NCI-H82 (cell line): Measurements from ENCODE around the gene NUP214.
A peak's percentile ranks its signal among the peaks of the same experiment; 100 is the strongest.
"Not testable (repeated sequence)": the region's sequence is repeated elsewhere in the genome, so short reads cannot be mapped to it uniquely, and the experiment has no call there.

ENCODE experiments used
- DNase-seq: peaks from one replicate; lab custom pipeline; 2025; lab: John Stamatoyannopoulos, UW

Gene NUP214

GRCh38 chr9:131161585-131161984, 36.2 kb downstream of the NUP214 start:
- DNase-seq, result no peak

- no peak for DNase-seq
Measured at GRCh38 chr9:131162886-131163285, 37.5 kb downstream of the NUP214 start.

GRCh38 chr9:131165523-131165922, 40.1 kb downstream of the NUP214 start:
- DNase-seq, result no peak

- DNase-seq, result no peak
Measured at GRCh38 chr9:131167146-131167692, 41.8 kb downstream of the NUP214 start.

- DNase-seq, result no peak
Measured at GRCh38 chr9:131167936-131168335, 42.5 kb downstream of the NUP214 start.

GRCh38 chr9:131169563-131170240, 44.3 kb downstream of the NUP214 start:
- no peak for DNase-seq

- no peak for DNase-seq
Measured at GRCh38 chr9:131173995-131174394, 48.6 kb downstream of the NUP214 start.

- DNase-seq, result no peak
Measured at GRCh38 chr9:131174681-131175239, 49.4 kb downstream of the NUP214 start.

- peak; percentile 24 for DNase-seq
Measured at GRCh38 chr9:131177898-131178297, 52.5 kb downstream of the NUP214 start.

GRCh38 chr9:131178382-131178781, 53.0 kb downstream of the NUP214 start:
- peak; percentile 84 for DNase-seq

GRCh38 chr9:131178926-131179325, 53.5 kb downstream of the NUP214 start:
- no peak for DNase-seq

- DNase-seq, result no peak
Measured at GRCh38 chr9:131179561-131180219, 54.3 kb downstream of the NUP214 start.

GRCh38 chr9:131180454-131180853, 55.1 kb downstream of the NUP214 start:
- no peak for DNase-seq

GRCh38 chr9:131181091-131181681, 55.8 kb downstream of the NUP214 start:
- DNase-seq, result peak; percentile 12

- no peak for DNase-seq
Measured at GRCh38 chr9:131185924-131186323, 60.5 kb downstream of the NUP214 start.

GRCh38 chr9:131186622-131187021, 61.2 kb downstream of the NUP214 start:
- no peak for DNase-seq

- DNase-seq, result no peak
Measured at GRCh38 chr9:131187957-131188356, 62.6 kb downstream of the NUP214 start.

GRCh38 chr9:131188976-131189375, 63.6 kb downstream of the NUP214 start:
- no peak for DNase-seq

- no peak for DNase-seq
Measured at GRCh38 chr9:131190191-131190590, 64.8 kb downstream of the NUP214 start.

GRCh38 chr9:131191032-131191431, 65.6 kb downstream of the NUP214 start:
- DNase-seq, result not testable (repeated sequence)

- DNase-seq, result no peak
Measured at GRCh38 chr9:131191857-131192256, 66.5 kb downstream of the NUP214 start.

- DNase-seq, result no peak
Measured at GRCh38 chr9:131193051-131193450, 67.7 kb downstream of the NUP214 start.

- peak; percentile 37 for DNase-seq
Measured at GRCh38 chr9:131194762-131195161, 69.4 kb downstream of the NUP214 start.
